A549 (cell line): Measurements from ENCODE around the gene CALCA. TPM values are rescaled to one million over a fixed set of nuclear protein-coding genes. Genes with fewer than 3 reads are reported as not detected.

Experiments used
- ATAC-seq, 2 experiments: fragments of 200-7000 bp in 1 of 2; fragments of >200 bp in 1 of 2; cut with Nextera tagmentation in 1 of 2; cut with Tn5 transposase in 1 of 2; 3 replicates each; pipeline versions ENCODE4 v1.8.0 to v1.9.1; 2018 to 2020; ENCODE audit warnings: mild to moderate bottlenecking in 1 of 2, moderate library complexity in 1 of 2
- CTCF ChIA-PET: fragments of 300-600 bp; sonication (Branson Sonifier 250); formaldehyde crosslinking; extraction: SDS; loops from one replicate; lab custom pipeline; 2021; ENCODE audit warnings: antibody characterized with exemption, inconsistent platforms; lab: Yijun Ruan, JAX
- POLR2A ChIA-PET: fragments of 350-600 bp; formaldehyde crosslinking; extraction: SDS; loops from one replicate; lab custom pipeline; 2021; ENCODE audit warnings: antibody characterized with exemption, inconsistent platforms; lab: Yijun Ruan, JAX
- DNase-seq, 2 experiments: peaks; one replicate each; pipeline versions ENCODE4 v3.0.0 to v3.0.0-alpha.2; 2011 to 2016; ENCODE audit warnings: low read depth in 1 of 2, low spot score in 1 of 2
- FAIRE-seq: peaks from 2 replicates; lab custom pipeline; 2011; peaks lifted over from hg19 to GRCh38; lab: Jason Lieb, UNC
- H3K27ac ChIP-seq, 2 experiments: fragments of >200 bp; sonication (Bioruptor Twin); formaldehyde crosslinking; 3 replicates each; pipeline ENCODE4 v1.5.1; 2016 to 2017
- H3K4me1 ChIP-seq: fragments of >200 bp; sonication (Bioruptor Twin); formaldehyde crosslinking; 3 replicates; pipeline ENCODE4 v1.6.1; 2016
- H3K4me2 ChIP-seq: fragments of >200 bp; sonication (Bioruptor Twin); formaldehyde crosslinking; 3 replicates; pipeline ENCODE4 v1.6.1; 2016
- H3K4me3 ChIP-seq: fragments of >200 bp; sonication (Bioruptor Twin); formaldehyde crosslinking; 3 replicates; pipeline ENCODE4 v1.5.1; 2016
- H3K9me3 ChIP-seq: fragments of >200 bp; sonication (Bioruptor Twin); formaldehyde crosslinking; 3 replicates; pipeline ENCODE4 v1.6.1; 2016
- BHLHE40 ChIP-seq: IDR thresholded peaks from 2 replicates; pipeline ENCODE4 v1.6.1; 2012; ENCODE audit warnings: low read depth, low read length, inconsistent platforms
- EHF ChIP-seq: fragments of 250-450 bp; sonication (Bioruptor Pico); IDR thresholded peaks from 2 replicates; pipeline ENCODE4 v1.5.0; 2020; ENCODE audit warnings: mild to moderate bottlenecking
- ESRRA ChIP-seq: fragments of 150-350 bp; IDR thresholded peaks from 2 replicates; pipeline ENCODE4 v1.6.1; 2014; ENCODE audit warnings: mild to moderate bottlenecking, low read length, borderline replicate concordance
- FOSB ChIP-seq: fragments of 250-450 bp; sonication (Bioruptor Pico); IDR thresholded peaks from 2 replicates; pipeline ENCODE4 v1.5.0; 2020; ENCODE audit warnings: mild to moderate bottlenecking, moderate library complexity
- GATA3 ChIP-seq: IDR thresholded peaks from 2 replicates; pipeline ENCODE4 v1.6.1; 2012; ENCODE audit warnings: borderline replicate concordance
- HDAC2 ChIP-seq: fragments of 200-600 bp; sonication (generic); IDR thresholded peaks from 2 replicates; pipeline ENCODE4 v1.6.1; 2016
- HOXA7 ChIP-seq: fragments of 250-450 bp; sonication (Bioruptor Pico); IDR thresholded peaks from 2 replicates; pipeline ENCODE4 v1.5.0; 2020; ENCODE audit warnings: mild to moderate bottlenecking, moderate library complexity
- HOXB13 ChIP-seq: fragments of 250-450 bp; sonication (Bioruptor Pico); IDR thresholded peaks from 2 replicates; pipeline ENCODE4 v1.5.0; 2020; ENCODE audit warnings: low read depth, mild to moderate bottlenecking, moderate library complexity
- JUNB ChIP-seq: fragments of >200 bp; sonication (Bioruptor Twin); formaldehyde crosslinking; IDR thresholded peaks from 2 replicates; pipeline ENCODE4 v1.6.1; 2016
- KDM1A ChIP-seq: fragments of 200-600 bp; sonication (generic); IDR thresholded peaks from 2 replicates; pipeline ENCODE4 v1.6.1; 2016; ENCODE audit warnings: low read depth, mild to moderate bottlenecking
- MAFK ChIP-seq: fragments of 450-650 bp; IDR thresholded peaks from 2 replicates; pipeline ENCODE4 v1.6.1; 2014; ENCODE audit not compliant: partially characterized antibody
- NFE2L2 ChIP-seq: fragments of 150-350 bp; conservative IDR thresholded peaks from 2 replicates; pipeline ENCODE4 v1.6.1; 2014; ENCODE audit warnings: low read length
- NPAS2 ChIP-seq: fragments of 250-450 bp; sonication (Bioruptor Pico); IDR thresholded peaks from 2 replicates; pipeline ENCODE4 v1.8.0; 2022; ENCODE audit warnings: mild to moderate bottlenecking, moderate library complexity, borderline replicate concordance
- NR3C1 ChIP-seq: fragments of >200 bp; sonication (Bioruptor Twin); formaldehyde crosslinking; IDR thresholded peaks from 3 replicates; pipeline ENCODE4 v1.6.1; 2017
- POLR2AphosphoS2 ChIP-seq: conservative IDR thresholded peaks from 2 replicates; pipeline ENCODE4 v1.6.1; 2012; ENCODE audit warnings: low read length, improper control_type of control experiment, inconsistent platforms
- RAD21 ChIP-seq, 2 experiments: fragments of >200 bp in 1 of 2; sonication (Bioruptor Twin) in 1 of 2; formaldehyde crosslinking in 1 of 2; IDR thresholded peaks in 1 of 2; conservative IDR thresholded peaks in 1 of 2; 2 replicates in 1 of 2; 3 replicates in 1 of 2; pipeline ENCODE4 v1.6.1; 2012 to 2018; ENCODE audit warnings: inconsistent platforms in 1 of 2
- RNF2 ChIP-seq: fragments of 200-600 bp; sonication (generic); IDR thresholded peaks from 2 replicates; pipeline ENCODE4 v1.6.1; 2016; ENCODE audit warnings: low read depth, mild to moderate bottlenecking, antibody characterized with exemption, moderate library complexity, borderline replicate concordance
- TP53 ChIP-seq: fragments of 250-450 bp; sonication (Bioruptor Pico); IDR thresholded peaks from 2 replicates; pipeline ENCODE4 v1.5.0; 2021; ENCODE audit warnings: mild to moderate bottlenecking, moderate library complexity
- ZC3H11A ChIP-seq: fragments of 450-650 bp; IDR thresholded peaks from 2 replicates; pipeline ENCODE4 v1.6.1; 2014; ENCODE audit warnings: antibody characterized with exemption, mild to moderate bottlenecking
- ZFP36 ChIP-seq: fragments of 450-650 bp; IDR thresholded peaks from 2 replicates; pipeline ENCODE4 v1.6.1; 2014; ENCODE audit warnings: borderline replicate concordance; ENCODE audit not compliant: partially characterized antibody
- ZNF302 ChIP-seq: fragments of 250-450 bp; sonication (Bioruptor Pico); IDR thresholded peaks from 2 replicates; pipeline ENCODE4 v1.9.0; 2021; ENCODE audit warnings: inconsistent platforms, mild to moderate bottlenecking, moderate library complexity
- ZSCAN20 ChIP-seq: fragments of 250-450 bp; sonication (Bioruptor Pico); IDR thresholded peaks from 2 replicates; pipeline ENCODE4 v1.8.0; 2022; ENCODE audit warnings: mild to moderate bottlenecking, moderate library complexity
- WGBS: methylation state at CpG from one replicate; pipeline ENCODE4 v1.1.6; 2017; ENCODE audit errors: missing lambda C conversion rate; 5-methylcytosine and 5-hydroxymethylcytosine counted together
- polyA minus RNA-seq: library from RNA; depleted of rRNA, polyadenylated mRNA; stranded (reverse); fragments of >200 nt; gene quantifications from 2 replicates; pipeline ENCODE4 v1.2.3, GENCODE V29; 2011; rRNA and poly(A)+ RNA removed
- polyA plus RNA-seq, 4 experiments: library from polyadenylated mRNA; depleted of rRNA in 3 of 4; stranded (reverse); fragments of >200 nt; fragmentation: RNase III in 1 of 4; extraction: RNeasy Plus Mini Kit Qiagen cat#74134 plus additional on column Dnase treatment in 1 of 4; gene quantifications; 2 replicates in 3 of 4; 3 replicates in 1 of 4; pipeline ENCODE4 v1.2.3, GENCODE V29; 2011 to 2017
- TF ChIP-seq, protein P1 (sequence below): IDR thresholded peaks from 2 replicates; pipeline ENCODE4 v1.6.1; 2012
- TF ChIP-seq, protein P2 (sequence below): fragments of >200 bp; sonication (Bioruptor Twin); formaldehyde crosslinking; IDR thresholded peaks from 2 replicates; pipeline ENCODE4 v1.6.1; 2016

The CALCA gene, protein sequence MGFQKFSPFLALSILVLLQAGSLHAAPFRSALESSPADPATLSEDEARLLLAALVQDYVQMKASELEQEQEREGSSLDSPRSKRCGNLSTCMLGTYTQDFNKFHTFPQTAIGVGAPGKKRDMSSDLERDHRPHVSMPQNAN
- polyA plus RNA-seq (2011; rRNA removed) (0.08 TPM in 1 of 2 replicates, not detected in the other), polyA plus RNA-seq (2017; fragmentation: RNase III; extraction: RNeasy Plus Mini Kit Qiagen cat#74134 plus additional on column Dnase treatment) (not detected in 3 replicates), polyA minus RNA-seq (not detected in 2 replicates)
- not detected in 2 replicates for polyA plus RNA-seq (2012; cell fraction: cytosol; rRNA removed)
- not detected in 2 replicates for polyA plus RNA-seq (2012; cell fraction: nucleus; rRNA removed)

DNA sequence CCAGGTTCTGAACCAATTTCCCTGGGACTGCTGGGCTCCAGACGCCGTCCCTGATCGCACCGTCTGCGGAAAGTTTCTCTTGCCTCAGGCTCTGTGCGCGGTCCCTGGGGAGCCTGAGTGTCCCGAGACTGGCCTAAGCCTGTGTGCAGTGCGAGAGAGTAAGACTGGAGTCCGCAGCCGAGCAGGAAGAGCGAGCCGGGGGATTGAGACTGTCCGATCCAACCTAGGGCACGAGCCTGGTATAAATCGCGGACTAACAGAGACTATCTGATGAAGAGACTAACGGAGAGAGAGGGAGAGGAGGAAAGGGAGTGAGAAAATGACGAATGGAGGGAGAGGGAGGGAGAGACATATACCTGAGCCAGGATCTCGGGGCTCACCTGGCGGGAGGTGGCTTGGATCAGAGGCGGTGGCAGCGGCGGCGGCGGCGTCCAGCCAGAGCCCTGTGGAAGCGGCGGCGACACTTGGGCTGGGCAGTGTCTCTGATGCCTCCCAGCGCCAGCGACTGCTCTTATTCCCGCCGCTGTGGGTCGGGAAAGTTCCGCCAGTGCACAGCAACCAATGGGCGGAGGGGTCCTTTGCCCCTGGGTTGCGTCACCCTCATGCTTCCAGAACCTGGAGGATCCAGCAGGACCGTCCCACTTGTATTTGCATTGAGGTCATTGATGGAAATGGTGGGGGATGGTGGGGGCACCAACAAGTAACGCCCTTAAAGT lies at the start of gene CALCA:
TSS of gene CALCA (minus strand) at position 487 of the 716 bp plus-strand sequence. CDS start 1,159 bp downstream, outside the sequence.
- TF ChIP-seq, protein P1, sequence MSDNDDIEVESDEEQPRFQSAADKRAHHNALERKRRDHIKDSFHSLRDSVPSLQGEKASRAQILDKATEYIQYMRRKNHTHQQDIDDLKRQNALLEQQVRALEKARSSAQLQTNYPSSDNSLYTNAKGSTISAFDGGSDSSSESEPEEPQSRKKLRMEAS = no peak
- TF ChIP-seq JUNB = no peak
- no peak for TF ChIP-seq EHF (CRISPR knock-in tag)
- TF ChIP-seq MAFK = no peak
- no peak for TF ChIP-seq ZFP36
- no peak for TF ChIP-seq KDM1A
- TF ChIP-seq POLR2AphosphoS2 = no peak
- TF ChIP-seq GATA3 = no peak
- no peak for TF ChIP-seq TP53 (CRISPR knock-in tag)
- no peak for TF ChIP-seq RAD21 (conservative IDR thresholded peaks at IDR 0.05 in 1 of 2, IDR thresholded peaks at IDR 0.05 in 1 of 2)
- TF ChIP-seq FOSB = no peak
- ATAC-seq (no peak), FAIRE-seq (no peak), DNase-seq (no peak)
- no peak within 1 kb of the TSS for H3K27ac ChIP-seq
- ChIA-PET CTCF (interaction anchor here (0.7 kb wide), 1 partner anchor 34 kb away, joined by 4 read pairs; no protein-coding TSS in a partner anchor), POLR2A (no interaction called here)
- no peak within 1 kb of the TSS for H3K4me3 ChIP-seq
- H3K4me1 ChIP-seq = 0 out of 3 replicates have a peak, but pooled peaks cover 7% of the 10 kb centered on the region
- WGBS = 17% methylated on average over 39 of the region's 40 CpGs
- no peaks in the 10 kb centered on the region for H3K9me3 ChIP-seq
- H3K4me2 ChIP-seq = peak within 1 kb of the TSS; percentile 53

DNA sequence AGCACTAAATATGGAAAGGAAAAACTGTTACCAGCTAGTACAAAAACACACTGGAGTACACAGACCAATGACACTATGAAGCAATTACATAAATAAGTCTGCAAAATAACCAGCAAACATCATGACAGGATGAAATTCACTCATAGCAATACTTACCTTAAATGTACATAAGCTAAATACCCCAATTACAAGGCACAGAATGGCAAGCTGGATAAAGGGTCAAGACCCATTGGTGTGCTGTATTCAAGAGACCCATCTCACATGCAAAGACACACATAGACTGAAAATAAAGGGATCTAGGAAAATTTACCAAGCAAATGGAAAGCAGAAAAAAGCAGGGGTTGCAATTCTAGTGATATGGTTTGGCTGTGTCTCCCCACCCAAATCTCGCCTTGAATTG lies 44.0 kb upstream of the CALCA start:
- TF ChIP-seq ZSCAN20 (no peak), BHLHE40 (no peak), RNF2 (no peak), MAFK (no peak), POLR2AphosphoS2 (no peak), NPAS2 (no peak), ESRRA (no peak), HOXB13 (CRISPR knock-in tag) (no peak), HOXA7 (CRISPR knock-in tag) (no peak), HDAC2 (no peak)
- TF ChIP-seq, protein P2, sequence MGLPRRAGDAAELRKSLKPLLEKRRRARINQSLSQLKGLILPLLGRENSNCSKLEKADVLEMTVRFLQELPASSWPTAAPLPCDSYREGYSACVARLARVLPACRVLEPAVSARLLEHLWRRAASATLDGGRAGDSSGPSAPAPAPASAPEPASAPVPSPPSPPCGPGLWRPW = no peak
- TF ChIP-seq, all 56 proteins: peak for 0
- no peak for DNase-seq
- Histone ChIP-seq H3K4me2 (no peak overlapping the region), H3K4me1 (no peaks in the 10 kb centered on the region), H3K4me3 (no peak overlapping the region), H3K9me3 (no peaks in the 10 kb centered on the region), H3K27ac (no peak overlapping the region)
- ChIA-PET POLR2A (no interaction called here), CTCF (no interaction called here)
- FAIRE-seq = no peak
- no peak for ATAC-seq
- WGBS = 13% methylated on average over 1 of the region's 1 CpG

DNA sequence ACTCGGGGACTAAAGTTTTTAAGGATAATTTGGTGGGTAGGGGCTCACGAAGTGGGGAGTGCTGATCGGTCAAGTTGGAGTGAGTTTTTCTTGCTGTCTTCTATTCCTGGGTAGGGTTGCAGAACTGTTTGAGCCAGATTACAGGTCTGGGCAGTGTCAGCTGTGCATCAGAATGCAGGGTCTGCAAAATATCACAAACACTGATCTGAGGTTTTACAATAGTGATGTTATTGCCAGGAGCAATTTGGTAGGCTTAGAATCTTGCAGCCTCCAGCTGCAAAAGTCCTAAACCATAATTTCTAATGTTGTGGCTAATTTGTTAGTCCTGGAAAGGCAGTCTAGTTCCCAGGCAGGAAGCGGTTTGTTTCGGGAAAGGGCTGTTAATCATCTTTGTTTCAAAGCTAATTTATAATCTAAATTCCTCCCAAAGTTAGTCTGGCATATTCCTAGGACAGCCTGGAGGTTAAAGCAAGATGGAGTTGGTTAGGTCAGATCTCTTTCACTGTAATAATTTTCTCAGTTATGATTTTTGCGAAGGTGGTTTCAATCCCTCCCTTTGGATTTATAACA lies 39.7 kb upstream of the CALCA start:
- CTCF ChIA-PET = interaction anchor here (1.2 to 3.0 kb wide), 3 partner anchors 29 to 104 kb away, joined by 3 to 15 read pairs (median 4); partner anchors contain the start of gene CALCB
- no peak overlapping the region for H3K27ac ChIP-seq
- no peaks in the 10 kb centered on the region for H3K9me3 ChIP-seq
- no peak overlapping the region for H3K4me3 ChIP-seq
- POLR2A ChIA-PET = no interaction called here
- 23% methylated on average over 6 of the region's 6 CpGs for WGBS
- H3K4me1 ChIP-seq = no peaks in the 10 kb centered on the region
- no peak for ATAC-seq
- no peak for DNase-seq
- no peak overlapping the region for H3K4me2 ChIP-seq
- TF ChIP-seq RNF2 (no peak), ZC3H11A (no peak), ZNF302 (CRISPR knock-in tag) (no peak), NFE2L2 (no peak), NR3C1 (no peak), NPAS2 (no peak)
- FAIRE-seq = no peak
